Spleen (tissue), 11 donors: ENCODE results near the gene KCNC4. TPM values are rescaled to one million over a fixed set of nuclear protein-coding genes. Genes with fewer than 3 reads are reported as not detected.

Experiments
- DNase-seq: peaks from one replicate; pipeline ENCODE4 v3.0.0-alpha.2; 2020
- H3K27ac ChIP-seq, 8 donors: fragments of 200-600 bp; sonication (generic) in 7 of 8; 1 replicate in 4 of 8; 2 replicates in 4 of 8; pipeline versions ENCODE4 v1.5.0 to v1.8.0; 2016 to 2021; ENCODE audit warnings: inconsistent platforms in 4 of 8, mild to moderate bottlenecking in 4 of 8, moderate library complexity in 1 of 8
- H3K27me3 ChIP-seq, 7 donors: fragments of 200-600 bp; sonication (generic) in 6 of 7; replicated peaks in 1 of 7; 1 replicate in 4 of 7; 2 replicates in 3 of 7; pipeline versions ENCODE4 v1.5.0 to v1.8.0; 2016 to 2021; ENCODE audit warnings: inconsistent platforms in 3 of 7, mild to moderate bottlenecking in 1 of 7
- H3K36me3 ChIP-seq, 6 donors: fragments of 200-600 bp; sonication (generic) in 5 of 6; 1 replicate in 4 of 6; 2 replicates in 2 of 6; pipeline versions ENCODE4 v1.5.0 to v1.8.0; 2016 to 2021; ENCODE audit warnings: inconsistent platforms in 2 of 6
- H3K4me1 ChIP-seq, 6 donors: fragments of 200-600 bp; sonication (generic) in 5 of 6; 1 replicate in 3 of 6; 2 replicates in 3 of 6; pipeline versions ENCODE4 v1.5.0 to v1.8.0; 2016 to 2021; ENCODE audit warnings: inconsistent platforms in 3 of 6
- H3K4me3 ChIP-seq, 8 donors: fragments of 200-600 bp; sonication (generic) in 7 of 8; 1 replicate in 4 of 8; 2 replicates in 4 of 8; pipeline versions ENCODE4 v1.5.0 to v1.8.0; 2016 to 2021; ENCODE audit warnings: inconsistent platforms in 4 of 8, mild to moderate bottlenecking in 4 of 8, moderate library complexity in 2 of 8
- H3K9me3 ChIP-seq, 8 donors: fragments of 200-600 bp; sonication (generic) in 7 of 8; 1 replicate in 4 of 8; 2 replicates in 4 of 8; pipeline versions ENCODE4 v1.5.0 to v1.8.0; 2016 to 2021; ENCODE audit warnings: inconsistent platforms in 4 of 8
- POLR2A ChIP-seq, 3 donors: fragments of 450-650 bp; IDR thresholded peaks; one replicate each; pipeline ENCODE4 v1.5.1; 2017; ENCODE audit warnings: antibody characterized with exemption in 3 of 3, mild to moderate bottlenecking in 1 of 3
- POLR2AphosphoS5 ChIP-seq, 3 donors: sonication (generic); formaldehyde crosslinking; IDR thresholded peaks; one replicate each; pipeline ENCODE4 v1.5.1; 2017; ENCODE audit warnings: antibody characterized with exemption in 3 of 3
- WGBS, 5 donors: extraction: QIAGEN DNeasy Blood & Tissue Kit in 3 of 5; methylation state at CpG; one replicate each; pipeline versions ENCODE4 v1.1.5 to v1.1.7; 2013 to 2018; 5-methylcytosine and 5-hydroxymethylcytosine counted together
- intact Hi-C: fragments of 100-400 bp; cut with DNase I; formaldehyde crosslinking; loops from one replicate; pipeline ENCODE4 v1.15.0; 2023; ENCODE audit warnings: low total_unique reads
- polyA plus RNA-seq, 3 donors: library from polyadenylated mRNA; stranded (reverse); fragments of 200-250 nt; gene quantifications; one replicate each; pipeline ENCODE4 v1.2.1, GENCODE V29; 2013
- total RNA-seq, 7 donors: library from RNA; depleted of rRNA in 3 of 7; stranded (reverse); fragments of >200 nt in 3 of 7; fragmentation: NEBNext Ultra II Directional in 4 of 7; extraction: Animal tissue kit (Norgen Biotek cat#: 25700) in 4 of 7; gene quantifications; one replicate each; pipeline versions ENCODE4 v1.1.0 to v1.2.1, GENCODE V29; 2016 to 2021
- TF ChIP-seq, protein P1 (sequence below), 11 experiments: fragments of 200-600 bp in 7 of 11; fragments of 450-650 bp in 4 of 11; sonication (generic) in 4 of 11; IDR thresholded peaks in 8 of 11; conservative IDR thresholded peaks in 3 of 11; 1 replicate in 7 of 11; 2 replicates in 4 of 11; pipeline versions ENCODE4 v1.4.0 to v1.8.0; 2016 to 2021; ENCODE audit warnings: antibody characterized with exemption in 11 of 11, inconsistent platforms in 4 of 11, mild to moderate bottlenecking in 1 of 11
- donor health status: healthy with polysubstance abuse.
- donor health status: DM: no; HTN: no; CAD: no; lungs with moderate emphysema.
- donor health status: DM: no; HTN: no; CAD: no.
- donor health status: Bipolar disorder and iron deficiency.
- donor health status: healthy.
- donor health status: DM: no; HTN: no; CAD: no.
- donor health status: DM: yes; HTN: yes; CAD: no.

The KCNC4 gene
- total and polyA plus RNA-seq, 10 donors, result 1.4 to 22.1 (median 10.2) TPM

DNA sequence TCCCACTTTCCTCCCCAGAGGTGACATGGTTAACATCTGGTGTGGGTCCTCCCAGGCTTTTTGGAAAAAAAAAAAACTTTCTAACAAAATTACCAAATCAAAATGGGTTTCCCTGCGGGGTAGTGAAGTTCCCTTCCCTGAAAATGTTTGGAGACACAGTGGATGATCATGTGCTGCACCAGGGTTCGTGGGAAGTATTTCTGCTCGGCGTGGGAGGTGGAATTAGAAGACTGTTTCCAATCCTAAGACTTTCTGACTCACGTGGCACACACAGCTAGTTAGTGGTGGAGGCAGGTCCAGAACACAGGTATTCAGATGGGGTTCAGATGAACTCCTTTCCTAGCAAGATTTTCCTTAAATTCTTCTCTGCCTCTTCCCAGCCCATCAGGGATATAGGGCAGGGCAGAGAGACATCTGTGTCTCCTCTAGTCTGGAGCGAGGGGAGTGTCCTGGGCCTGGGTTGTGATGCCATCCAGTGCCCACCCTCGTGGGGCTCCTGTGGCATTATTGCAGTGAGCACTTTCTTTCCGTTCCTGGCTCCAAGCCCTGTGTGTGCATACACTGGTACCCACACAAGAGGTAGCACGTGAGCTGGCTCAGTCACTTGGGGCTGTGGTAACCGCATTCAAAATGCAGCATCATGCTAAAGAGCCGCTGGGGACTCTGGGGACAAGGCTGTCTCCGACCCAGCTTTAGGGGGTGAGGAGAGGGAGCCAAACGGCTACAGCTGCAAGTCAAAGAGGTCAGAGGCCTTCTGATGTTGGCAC, 27.5 kb downstream of the KCNC4 start:
- peak; percentile 48 for DNase-seq
- intact Hi-C loops, result no loop called here
- no peaks in the 10 kb centered on the region for H3K9me3 ChIP-seq
- H3K27ac ChIP-seq, result no peak overlapping the region
- H3K4me3 ChIP-seq, result no peak overlapping the region
- no peaks in the 10 kb centered on the region for H3K27me3 ChIP-seq
- peaks cover 0 to 61% (median 18%) of the 10 kb centered on the region in 6 donors for H3K4me1 ChIP-seq
- TF ChIP-seq POLR2AphosphoS5 (IDR thresholded peaks at IDR 0.05) (no peak), POLR2A (IDR thresholded peaks at IDR 0.05) (no peak)
- TF ChIP-seq, protein P1, sequence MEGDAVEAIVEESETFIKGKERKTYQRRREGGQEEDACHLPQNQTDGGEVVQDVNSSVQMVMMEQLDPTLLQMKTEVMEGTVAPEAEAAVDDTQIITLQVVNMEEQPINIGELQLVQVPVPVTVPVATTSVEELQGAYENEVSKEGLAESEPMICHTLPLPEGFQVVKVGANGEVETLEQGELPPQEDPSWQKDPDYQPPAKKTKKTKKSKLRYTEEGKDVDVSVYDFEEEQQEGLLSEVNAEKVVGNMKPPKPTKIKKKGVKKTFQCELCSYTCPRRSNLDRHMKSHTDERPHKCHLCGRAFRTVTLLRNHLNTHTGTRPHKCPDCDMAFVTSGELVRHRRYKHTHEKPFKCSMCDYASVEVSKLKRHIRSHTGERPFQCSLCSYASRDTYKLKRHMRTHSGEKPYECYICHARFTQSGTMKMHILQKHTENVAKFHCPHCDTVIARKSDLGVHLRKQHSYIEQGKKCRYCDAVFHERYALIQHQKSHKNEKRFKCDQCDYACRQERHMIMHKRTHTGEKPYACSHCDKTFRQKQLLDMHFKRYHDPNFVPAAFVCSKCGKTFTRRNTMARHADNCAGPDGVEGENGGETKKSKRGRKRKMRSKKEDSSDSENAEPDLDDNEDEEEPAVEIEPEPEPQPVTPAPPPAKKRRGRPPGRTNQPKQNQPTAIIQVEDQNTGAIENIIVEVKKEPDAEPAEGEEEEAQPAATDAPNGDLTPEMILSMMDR (IDR thresholded peaks at IDR 0.05 in 8 of 11, conservative IDR thresholded peaks at IDR 0.05 in 3 of 11), result no peak
- H3K36me3 ChIP-seq, result peaks cover 0 to 14% (median 6%) of the 10 kb centered on the region in 6 donors
- 77 to 91% (median 82%) methylated on average over 11 to 13 of the region's 13 CpGs for WGBS, 5 donors

DNA sequence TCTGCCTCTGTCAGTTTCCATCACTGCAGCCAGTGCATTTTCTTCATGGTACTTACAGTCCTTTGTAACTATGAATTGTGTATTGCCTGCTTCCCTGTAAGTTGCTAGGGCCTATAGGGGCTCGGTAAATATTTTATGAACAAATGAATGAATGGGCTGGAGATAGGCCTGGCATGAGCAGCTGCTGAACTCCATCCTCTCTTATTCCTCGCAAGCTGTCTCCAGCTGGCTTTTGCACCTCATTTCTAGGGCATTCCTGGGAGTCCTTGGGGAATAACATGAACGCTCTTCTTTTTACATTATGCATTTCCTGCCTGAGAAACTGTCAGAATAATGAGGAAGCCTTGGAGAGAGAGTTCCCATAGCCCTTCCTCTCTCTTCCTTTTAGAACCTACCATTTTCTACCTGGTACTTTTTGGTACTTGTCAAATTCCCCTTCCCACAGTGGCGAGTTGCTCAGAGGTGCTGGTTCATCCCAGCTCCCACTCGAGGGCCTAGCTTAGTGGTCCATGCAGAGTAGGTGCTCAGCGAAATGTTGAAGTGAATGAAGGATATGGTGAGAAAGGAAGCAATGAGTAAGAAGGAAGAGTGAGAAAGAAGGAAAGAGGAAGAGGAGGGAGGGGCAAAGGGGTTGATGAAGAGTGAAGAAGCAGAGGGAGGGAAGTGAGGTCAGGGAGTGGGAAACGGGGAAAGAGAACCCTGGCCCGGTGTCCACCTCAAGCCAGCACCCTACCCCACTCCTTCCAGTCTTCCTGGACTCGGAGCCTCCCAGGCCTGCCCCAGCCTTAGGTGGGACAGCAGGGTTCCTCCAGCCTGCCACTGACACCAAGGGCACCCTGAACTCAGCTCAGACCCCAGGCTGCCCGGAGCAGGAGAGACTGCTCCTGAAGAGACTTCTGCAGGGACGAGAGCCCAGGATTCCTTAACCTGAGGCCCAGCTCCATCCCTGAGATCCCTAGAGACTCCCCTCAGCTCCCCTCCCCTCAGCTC, 29.6 kb downstream of the KCNC4 start:
- intact Hi-C loops, result no loop called here
- DNase-seq, result peak; percentile 62
- peaks cover 0 to 62% (median 24%) of the 10 kb centered on the region in 6 donors for H3K4me1 ChIP-seq
- no peak overlapping the region for H3K4me3 ChIP-seq
- peaks cover 0 to 5% (median 0%) of the 10 kb centered on the region in 6 donors for H3K36me3 ChIP-seq
- TF ChIP-seq, protein P1 (IDR thresholded peaks at IDR 0.05 in 8 of 11, conservative IDR thresholded peaks at IDR 0.05 in 3 of 11), result no peak
- TF ChIP-seq POLR2AphosphoS5 (IDR thresholded peaks at IDR 0.05) (no peak), POLR2A (IDR thresholded peaks at IDR 0.05) (no peak)
- 58 to 71% (median 60%) methylated on average over 11 of the region's 11 CpGs for WGBS, 5 donors
- no peaks in the 10 kb centered on the region for H3K9me3 ChIP-seq
- no peaks in the 10 kb centered on the region for H3K27me3 ChIP-seq
- peak overlapping the region in 1 of 8 donors; percentile 42 for H3K27ac ChIP-seq

DNA sequence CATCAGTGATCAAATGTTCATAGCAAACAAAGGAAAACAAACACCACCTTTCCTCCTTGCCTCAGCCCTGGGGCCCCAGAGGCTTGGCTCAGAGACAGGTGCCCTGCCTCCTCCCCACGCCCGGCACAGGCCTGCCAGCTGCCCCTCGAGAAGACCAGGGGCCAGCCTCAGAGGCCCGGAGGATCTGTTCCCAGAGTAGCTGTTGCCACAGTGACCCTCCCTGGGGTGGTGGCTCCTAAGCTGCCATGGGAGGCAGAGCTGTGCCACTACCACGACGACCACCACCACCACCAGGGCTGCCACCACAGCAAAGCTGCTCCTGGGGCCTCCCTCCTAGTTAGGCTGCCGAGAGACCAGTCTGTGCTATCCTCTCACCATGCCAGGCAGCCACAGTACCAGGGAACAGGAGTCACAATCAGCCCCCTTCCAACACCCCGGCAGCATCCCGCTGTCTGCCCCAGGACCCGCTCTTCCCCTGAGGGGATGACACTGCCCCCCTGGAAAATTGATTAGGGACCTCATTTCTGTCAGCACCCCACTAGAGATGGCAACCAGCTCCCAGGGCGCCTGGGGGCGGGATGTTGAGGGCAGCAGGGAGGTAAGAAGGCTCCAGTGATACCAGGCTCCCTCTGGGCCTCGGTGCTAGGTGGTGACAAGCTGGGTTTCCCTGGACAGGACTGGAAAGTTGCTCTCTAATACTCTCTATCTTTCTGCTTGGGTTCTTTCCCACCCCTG, 30.5 kb downstream of the KCNC4 start:
- H3K4me3 ChIP-seq, result no peak overlapping the region
- no peaks in the 10 kb centered on the region for H3K9me3 ChIP-seq
- H3K27ac ChIP-seq, result no peak overlapping the region
- H3K27me3 ChIP-seq, result no peaks in the 10 kb centered on the region
- peak; percentile 66 for DNase-seq
- H3K4me1 ChIP-seq, result peaks cover 0 to 53% (median 17%) of the 10 kb centered on the region in 6 donors
- intact Hi-C loops, result no loop called here
- WGBS, 5 donors, result 85 to 92% (median 90%) methylated on average over 6 to 13 of the region's 13 CpGs
- H3K36me3 ChIP-seq, result no peaks in the 10 kb centered on the region
- TF ChIP-seq POLR2A (IDR thresholded peaks at IDR 0.05) (no peak), POLR2AphosphoS5 (IDR thresholded peaks at IDR 0.05) (no peak)
- TF ChIP-seq, protein P1 (IDR thresholded peaks at IDR 0.05 in 8 of 11, conservative IDR thresholded peaks at IDR 0.05 in 3 of 11), result no peak
